Central memory CD8-positive, alpha-beta T cell (primary cell): ENCODE measurements around the gene ZDHHC24.

ENCODE experiments used
- ATAC-seq: fragments of 150-1000 bp; cut with Tn5 transposase; replicated peaks from 2 replicates; pipeline ENCODE4 v1.10.0; 2022; ENCODE audit warnings: mild to moderate bottlenecking, moderate FRiP score, moderate number of reproducible peaks; ENCODE audit not compliant: poor library complexity, severe bottlenecking; ENCODE audit errors: extremely low read depth
- DNase-seq, 2 donors: peaks; one replicate each; pipeline ENCODE4 v3.0.0; 2021; ENCODE audit warnings: low spot score in 2 of 2
- H3K27ac Mint-ChIP-seq: one replicate; pipeline ENCODE4 v1.8.0; 2022; ENCODE audit warnings: low read depth, mild to moderate bottlenecking, moderate library complexity, mixed read lengths
- H3K27me3 Mint-ChIP-seq: one replicate; pipeline ENCODE4 v1.8.0; 2022; ENCODE audit warnings: mixed read lengths
- H3K36me3 Mint-ChIP-seq: one replicate; pipeline ENCODE4 v1.8.0; 2022; ENCODE audit warnings: mild to moderate bottlenecking, moderate library complexity, mixed read lengths; ENCODE audit not compliant: insufficient read depth
- H3K4me1 Mint-ChIP-seq: one replicate; pipeline ENCODE4 v1.8.0; 2022; ENCODE audit warnings: mixed read lengths
- H3K4me3 Mint-ChIP-seq: one replicate; pipeline ENCODE4 v1.8.0; 2022; ENCODE audit warnings: mild to moderate bottlenecking, moderate library complexity, mixed read lengths
- H3K9me3 Mint-ChIP-seq: one replicate; pipeline ENCODE4 v1.8.0; 2022; ENCODE audit warnings: mixed read lengths

The ZDHHC24 gene

GRCh38 chr11:66562907-66563583, 17.2 kb upstream of the ZDHHC24 start:
- no peak for ATAC-seq
- no peak overlapping the region for H3K27ac Mint-ChIP-seq

GRCh38 chr11:66562275-66562674, 16.4 kb upstream of the ZDHHC24 start:
- Mint-ChIP-seq H3K4me1 (no peaks in the 10 kb centered on the region), H3K27ac (no peak overlapping the region), H3K27me3 (no peaks in the 10 kb centered on the region), H3K36me3 (no peaks in the 10 kb centered on the region), H3K4me3 (no peak overlapping the region), H3K9me3 (no peaks in the 10 kb centered on the region)
- ATAC-seq (no peak), DNase-seq (no peak)

More at GRCh38 chr11:66562907-66563583, 17.2 kb upstream of the ZDHHC24 start:
- Mint-ChIP-seq H3K4me3 (no peak overlapping the region), H3K36me3 (no peaks in the 10 kb centered on the region), H3K9me3 (no peaks in the 10 kb centered on the region), H3K4me1 (no peaks in the 10 kb centered on the region), H3K27me3 (no peaks in the 10 kb centered on the region)
- no peak for DNase-seq

GRCh38 chr11:66561975-66562248, 16.1 kb upstream of the ZDHHC24 start:
- Mint-ChIP-seq H3K36me3 (no peaks in the 10 kb centered on the region), H3K27me3 (no peaks in the 10 kb centered on the region), H3K27ac (no peak overlapping the region), H3K9me3 (no peaks in the 10 kb centered on the region), H3K4me1 (no peaks in the 10 kb centered on the region), H3K4me3 (no peak overlapping the region)
- ATAC-seq (no peak), DNase-seq (no peak)

- ATAC-seq (no peak), DNase-seq (no peak)
- Mint-ChIP-seq H3K27me3 (no peaks in the 10 kb centered on the region), H3K4me3 (no peak overlapping the region), H3K36me3 (no peaks in the 10 kb centered on the region), H3K4me1 (no peaks in the 10 kb centered on the region), H3K9me3 (no peaks in the 10 kb centered on the region), H3K27ac (no peak overlapping the region)
These were observed 15.5 kb upstream of the ZDHHC24 start for GRCh38 chr11:66561178-66561974.

- no peak for DNase-seq
- no peak overlapping the region for H3K4me3 Mint-ChIP-seq
- no peaks in the 10 kb centered on the region for H3K9me3 Mint-ChIP-seq
- ATAC-seq: no peak
- H3K4me1 Mint-ChIP-seq: no peaks in the 10 kb centered on the region
- H3K27ac Mint-ChIP-seq: no peak overlapping the region
- H3K27me3 Mint-ChIP-seq: no peaks in the 10 kb centered on the region
- H3K36me3 Mint-ChIP-seq: no peaks in the 10 kb centered on the region
These were observed 14.2 kb upstream of the ZDHHC24 start for GRCh38 chr11:66559866-66560676.

- DNase-seq: no peak
- Mint-ChIP-seq H3K27ac (no peak overlapping the region), H3K9me3 (no peaks in the 10 kb centered on the region), H3K4me1 (no peaks in the 10 kb centered on the region), H3K4me3 (no peak overlapping the region), H3K36me3 (no peaks in the 10 kb centered on the region), H3K27me3 (no peaks in the 10 kb centered on the region)
- ATAC-seq: no peak
These were observed 13.5 kb upstream of the ZDHHC24 start for GRCh38 chr11:66559142-66559865.

- no peaks in the 10 kb centered on the region for H3K4me1 Mint-ChIP-seq
- DNase-seq (no peak), ATAC-seq (no peak)
- no peaks in the 10 kb centered on the region for H3K9me3 Mint-ChIP-seq
- no peaks in the 10 kb centered on the region for H3K36me3 Mint-ChIP-seq
- H3K27ac Mint-ChIP-seq: no peak overlapping the region
- no peaks in the 10 kb centered on the region for H3K27me3 Mint-ChIP-seq
- no peak overlapping the region for H3K4me3 Mint-ChIP-seq
These were observed 12.0 kb upstream of the ZDHHC24 start for GRCh38 chr11:66557733-66558326.

GRCh38 chr11:66556086-66556485, 10.2 kb upstream of the ZDHHC24 start:
- Mint-ChIP-seq H3K4me3 (no peak overlapping the region), H3K9me3 (no peaks in the 10 kb centered on the region), H3K36me3 (no peaks in the 10 kb centered on the region), H3K27me3 (no peaks in the 10 kb centered on the region), H3K4me1 (no peaks in the 10 kb centered on the region), H3K27ac (no peak overlapping the region)
- no peak for DNase-seq
- no peak for ATAC-seq

- no peak overlapping the region for H3K27ac Mint-ChIP-seq
- no peak overlapping the region for H3K4me3 Mint-ChIP-seq
- no peak for ATAC-seq
- H3K9me3 Mint-ChIP-seq: no peaks in the 10 kb centered on the region
- no peaks in the 10 kb centered on the region for H3K4me1 Mint-ChIP-seq
- H3K27me3 Mint-ChIP-seq: no peaks in the 10 kb centered on the region
- DNase-seq: no peak
- H3K36me3 Mint-ChIP-seq: no peaks in the 10 kb centered on the region
These were observed 9.6 kb upstream of the ZDHHC24 start for GRCh38 chr11:66555416-66555815.

GRCh38 chr11:66554602-66555001, 8.8 kb upstream of the ZDHHC24 start:
- no peaks in the 10 kb centered on the region for H3K36me3 Mint-ChIP-seq
- no peaks in the 10 kb centered on the region for H3K27me3 Mint-ChIP-seq
- H3K4me1 Mint-ChIP-seq: no peaks in the 10 kb centered on the region
- no peak overlapping the region for H3K4me3 Mint-ChIP-seq
- ATAC-seq: no peak
- no peaks in the 10 kb centered on the region for H3K9me3 Mint-ChIP-seq
- no peak overlapping the region for H3K27ac Mint-ChIP-seq
- DNase-seq: no peak

- Mint-ChIP-seq H3K27ac (no peak overlapping the region), H3K4me1 (no peaks in the 10 kb centered on the region), H3K9me3 (no peaks in the 10 kb centered on the region), H3K27me3 (no peaks in the 10 kb centered on the region), H3K36me3 (peaks cover under 1% of the 10 kb centered on the region), H3K4me3 (no peak overlapping the region)
- ATAC-seq (no peak), DNase-seq (no peak)
These were observed 5.0 kb upstream of the ZDHHC24 start for GRCh38 chr11:66550887-66551286.

GRCh38 chr11:66549696-66550095, 3.8 kb upstream of the ZDHHC24 start:
- peaks cover 7% of the 10 kb centered on the region for H3K4me1 Mint-ChIP-seq
- ATAC-seq (no peak), DNase-seq (no peak)
- H3K4me3 Mint-ChIP-seq: no peak overlapping the region
- peaks cover 1% of the 10 kb centered on the region for H3K36me3 Mint-ChIP-seq
- no peak overlapping the region for H3K27ac Mint-ChIP-seq
- no peaks in the 10 kb centered on the region for H3K9me3 Mint-ChIP-seq
- H3K27me3 Mint-ChIP-seq: no peaks in the 10 kb centered on the region
